HUDEP-2 (cell line): ENCODE data around the gene SHD.

ENCODE experiments used
- DNase-seq, 76 experiments: peaks; one replicate each; lab custom pipeline; 2025; ENCODE audit not compliant: unreplicated experiment in 76 of 76; lab: John Stamatoyannopoulos, UW

Gene SHD

DNA sequence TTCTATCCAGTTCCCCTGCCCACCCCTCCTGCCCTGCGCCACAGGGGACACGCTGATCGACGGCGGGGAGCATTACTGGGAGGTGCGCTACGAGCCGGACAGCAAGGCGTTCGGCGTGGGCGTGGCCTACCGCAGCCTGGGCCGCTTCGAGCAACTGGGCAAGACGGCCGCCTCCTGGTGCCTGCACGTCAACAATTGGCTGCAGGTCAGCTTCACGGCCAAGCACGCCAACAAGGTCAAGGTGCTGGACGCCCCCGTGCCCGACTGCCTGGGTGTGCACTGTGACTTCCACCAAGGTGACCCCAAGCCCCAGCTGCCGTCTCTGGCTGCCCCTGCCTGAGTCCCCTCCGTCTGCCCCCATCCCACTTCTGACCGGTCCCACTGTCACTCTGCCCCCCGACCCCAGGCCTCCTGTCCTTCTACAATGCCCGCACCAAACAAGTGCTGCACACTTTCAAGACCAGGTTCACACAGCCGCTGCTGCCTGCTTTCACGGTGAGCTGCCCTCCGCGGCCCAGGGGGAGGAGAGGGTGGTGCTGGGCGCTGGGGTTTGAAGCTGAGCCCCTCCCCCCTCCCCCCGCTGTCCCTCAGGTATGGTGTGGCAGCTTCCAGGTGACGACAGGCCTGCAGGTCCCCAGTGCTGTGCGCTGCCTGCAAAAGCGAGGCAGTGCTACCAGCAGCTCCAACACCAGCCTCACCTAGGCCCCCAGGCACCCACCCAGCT lies 44.0 kb downstream of the SHD start:
- DNase-seq: no peak

DNA sequence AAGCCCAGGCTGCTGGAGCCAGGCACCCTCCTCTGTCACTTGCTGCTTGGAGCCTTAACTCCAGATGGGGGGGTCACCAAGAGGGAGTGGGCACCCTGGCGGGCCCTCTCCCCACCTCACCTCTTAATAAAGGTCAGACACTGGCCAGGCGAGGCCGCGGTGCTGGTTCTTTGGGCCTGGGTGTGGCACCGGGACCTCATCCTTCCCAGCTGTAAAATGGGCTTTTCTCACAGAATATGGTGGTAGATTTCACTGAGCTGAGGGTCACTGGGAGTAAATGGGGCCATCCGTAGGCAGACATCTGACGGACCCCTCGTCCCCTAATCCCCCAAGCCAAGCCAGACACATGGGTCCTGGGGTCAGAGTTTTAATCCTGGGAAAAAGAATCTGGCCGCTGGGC lies 44.6 kb downstream of the SHD start:
- DNase-seq: no peak

DNA sequence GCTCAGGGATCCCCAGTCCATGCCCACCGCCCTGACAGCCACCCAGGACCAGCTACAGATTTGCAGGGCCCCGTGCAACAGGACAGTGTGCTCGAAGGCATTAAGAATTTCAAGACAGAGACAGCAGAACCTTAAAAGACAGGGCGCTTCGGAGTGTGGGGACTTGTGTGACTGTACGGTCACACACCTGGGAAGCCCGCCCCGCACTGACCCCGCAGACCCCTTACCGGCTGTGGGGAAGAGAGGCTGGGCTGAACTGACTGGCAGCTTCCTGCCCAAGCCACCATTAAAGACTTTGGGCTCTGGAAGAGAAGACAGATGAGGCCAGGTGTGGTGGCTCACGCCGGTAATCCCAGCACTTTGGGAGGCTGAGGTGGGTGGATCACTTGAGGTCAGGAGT lies 45.2 kb downstream of the SHD start:
- DNase-seq: no peak

DNA sequence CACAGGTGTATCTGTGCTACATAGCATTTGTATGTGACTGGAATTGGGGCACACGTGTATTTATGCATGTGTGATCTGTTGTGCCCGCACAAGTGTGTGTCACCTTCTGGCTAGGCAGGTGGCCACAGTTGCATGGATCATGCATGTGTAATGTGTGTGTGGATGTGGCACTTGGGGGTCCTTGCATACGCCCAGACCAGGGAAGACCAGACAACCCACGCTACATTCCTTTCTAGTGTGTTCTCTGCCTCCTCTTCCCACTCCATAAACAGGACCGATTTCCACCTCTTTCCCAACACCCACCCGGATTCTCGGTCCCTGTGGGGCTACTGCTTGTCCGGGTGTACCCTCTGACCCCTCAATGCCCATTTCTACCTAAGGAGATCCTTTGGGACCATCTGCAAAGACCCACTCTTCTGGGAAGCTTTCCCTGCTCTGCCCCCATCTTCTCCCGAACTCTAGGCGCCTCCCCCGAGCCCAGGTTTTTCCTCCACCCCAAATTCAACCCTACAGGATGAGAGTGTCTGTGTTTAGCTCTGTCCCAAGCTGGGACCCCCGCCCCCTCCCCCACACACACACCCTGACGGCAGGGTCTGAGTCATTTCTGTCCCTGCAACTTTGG lies 47.3 kb downstream of the SHD start:
- DNase-seq: no peak

DNA sequence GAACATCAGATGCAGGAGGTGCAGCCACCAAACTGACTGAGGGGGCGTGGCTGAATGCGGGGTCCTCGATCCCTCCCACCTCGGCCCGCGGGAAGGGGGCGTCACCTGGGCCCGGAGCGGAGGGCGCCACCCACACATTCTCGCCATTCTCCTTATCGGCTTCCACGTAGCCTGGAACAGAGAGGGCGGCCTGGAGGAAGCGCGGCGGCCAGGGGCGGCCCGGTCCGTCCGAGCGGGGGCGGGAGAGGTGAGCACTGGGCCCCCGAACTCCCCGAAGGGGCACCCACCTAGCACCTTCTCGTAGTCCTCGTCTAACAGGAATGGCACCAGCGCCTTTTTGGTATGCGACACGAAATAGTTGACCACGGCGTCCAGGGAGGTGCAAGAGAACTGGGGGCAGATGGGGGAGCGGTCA lies 47.8 kb downstream of the SHD start:
- peak in 46 of 76 experiments; percentile 13 to 67 (median 44) for DNase-seq

DNA sequence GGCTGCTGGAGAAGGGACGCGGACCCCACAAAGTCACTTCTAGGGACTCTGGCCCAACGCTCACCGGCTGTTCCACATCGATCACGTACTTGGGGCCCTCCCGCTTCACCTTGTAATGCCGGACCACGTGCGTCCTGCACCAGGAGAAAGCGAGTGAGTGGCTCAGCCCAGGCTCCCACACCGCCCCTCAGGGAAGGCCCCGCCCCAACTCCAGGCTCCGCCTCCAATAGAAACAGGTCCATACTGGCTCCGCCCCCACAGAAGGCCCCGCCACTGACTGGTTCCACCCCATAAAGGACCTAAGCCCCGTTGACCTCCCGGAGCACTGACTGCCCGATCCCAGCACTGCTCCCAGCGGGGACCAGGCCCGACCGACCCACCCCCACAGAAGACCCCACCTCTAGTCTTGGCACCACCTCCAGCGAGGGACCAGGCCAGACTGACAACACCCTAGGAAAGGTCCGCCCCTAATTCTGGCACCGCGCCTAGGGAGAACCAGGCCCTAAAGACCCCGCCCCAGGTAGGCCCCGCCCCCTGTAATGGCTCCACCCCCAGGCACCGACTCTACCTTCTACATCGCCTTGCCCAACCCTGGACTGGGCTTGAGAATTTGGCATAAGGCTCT lies 48.3 kb downstream of the SHD start:
- DNase-seq: peak in 75 of 76 experiments; percentile 78 to 100 (median 96)

DNA sequence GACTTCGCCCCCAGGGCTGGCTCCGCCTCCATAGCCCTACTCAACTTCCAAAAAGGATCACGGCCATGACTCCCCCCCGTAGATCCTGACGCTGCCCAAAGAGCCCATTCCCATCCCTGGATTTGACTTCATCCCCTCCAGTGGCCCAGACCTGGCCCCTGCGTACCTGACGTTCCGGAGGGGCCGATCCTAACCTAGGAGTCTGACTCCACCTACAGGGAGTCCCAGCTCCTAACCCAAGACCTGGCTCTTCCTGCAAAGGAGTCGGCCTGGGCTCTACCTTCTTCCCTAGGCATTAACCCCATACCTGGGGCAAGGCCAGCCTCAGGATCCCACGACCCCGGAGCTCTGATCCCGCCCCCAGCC lies 48.8 kb downstream of the SHD start:
- DNase-seq: peak in 3 of 76 experiments; percentile 97 to 100 (median 99)

DNA sequence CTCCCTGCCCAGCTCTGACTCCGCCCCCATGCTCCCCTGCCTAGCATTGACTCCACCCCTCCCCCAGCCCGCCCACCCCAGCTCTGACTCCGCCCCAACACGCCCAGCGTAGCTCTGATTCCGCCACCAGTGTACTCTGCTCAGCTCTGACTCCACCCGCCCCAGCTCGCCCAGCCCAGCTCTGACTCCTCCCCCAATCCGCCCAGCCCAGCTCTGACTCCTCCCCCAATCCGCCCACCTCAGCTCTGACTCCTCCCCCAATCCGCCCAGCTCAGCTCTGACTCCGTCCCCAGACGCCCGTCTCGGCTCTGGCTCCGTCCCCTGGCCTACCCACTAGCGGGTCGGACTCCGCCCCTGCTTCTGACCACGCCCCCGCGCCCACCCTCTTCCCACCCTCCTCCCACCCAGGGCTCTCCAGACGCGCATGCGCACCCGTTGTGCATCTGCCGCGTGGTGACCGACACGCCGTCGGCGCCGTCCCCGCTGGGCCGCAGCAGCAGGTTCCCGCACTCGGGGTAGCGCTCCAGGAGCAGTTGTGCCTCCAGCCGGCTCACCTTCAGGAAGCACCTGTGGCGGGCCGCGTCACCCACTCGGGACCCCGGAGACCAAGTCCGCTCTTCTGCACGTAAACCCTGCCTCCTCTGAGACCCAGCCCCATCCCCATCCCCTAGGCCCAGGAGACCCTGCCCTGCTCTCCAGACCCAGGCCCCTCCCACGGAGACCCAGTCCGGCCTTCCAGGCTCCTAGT lies 49.4 kb downstream of the SHD start:
- DNase-seq: peak; percentile 59 to 100 (median 98)

DNA sequence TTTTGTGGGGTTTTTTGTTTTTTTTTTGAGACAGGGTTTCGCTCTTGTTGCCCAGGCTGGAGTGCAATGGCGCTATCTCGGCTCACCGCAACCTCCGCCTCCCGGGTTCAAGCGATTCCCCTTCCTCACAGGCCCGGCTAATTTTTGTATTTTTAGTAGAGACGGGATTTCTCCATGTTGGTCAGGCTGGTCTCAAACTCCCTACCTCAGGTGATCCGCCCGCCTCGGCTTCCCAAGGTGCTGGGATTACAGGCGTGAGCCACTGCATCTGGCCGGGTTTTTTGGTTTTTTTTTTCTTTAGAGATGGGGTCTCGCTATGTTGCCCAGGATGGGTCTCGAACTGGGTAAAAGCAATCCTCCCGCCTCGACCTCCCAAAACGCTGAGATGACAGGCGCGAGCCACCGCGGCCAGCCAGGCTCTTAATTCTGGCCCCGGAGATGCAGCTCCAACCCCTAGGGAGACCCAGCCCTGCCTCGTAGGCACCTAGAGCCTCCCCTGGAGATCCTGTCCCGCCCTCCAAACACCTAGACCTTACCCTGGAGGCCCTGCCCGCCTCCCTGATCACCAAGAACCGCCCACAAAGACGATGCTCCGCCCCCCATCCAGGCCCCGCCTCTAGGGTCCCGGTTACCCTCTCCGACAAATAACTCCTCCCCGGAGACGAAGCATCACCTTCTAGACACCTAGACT lies 50.1 kb downstream of the SHD start:
- peak in 50 of 76 experiments; percentile 14 to 67 (median 50) for DNase-seq

DNA sequence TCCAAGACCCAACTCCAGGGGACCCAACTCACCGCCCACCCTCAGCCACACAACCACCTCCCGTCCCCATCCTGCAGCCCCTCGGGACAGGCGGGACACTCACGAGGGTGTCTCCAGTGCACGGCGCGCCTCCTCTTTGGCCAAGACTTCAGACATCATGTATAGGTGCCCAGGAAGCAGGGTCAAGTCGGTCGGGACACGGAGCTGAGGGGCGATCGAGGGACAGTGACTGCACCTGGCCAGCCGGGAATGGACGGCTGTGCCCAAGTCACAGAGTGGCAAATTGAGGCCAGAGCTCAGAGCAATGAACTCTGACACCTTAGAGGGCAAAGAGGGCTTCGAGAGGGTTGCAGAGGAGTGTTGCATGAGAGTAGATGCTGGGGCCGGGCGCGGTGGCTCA lies 50.8 kb downstream of the SHD start:
- DNase-seq: no peak

DNA sequence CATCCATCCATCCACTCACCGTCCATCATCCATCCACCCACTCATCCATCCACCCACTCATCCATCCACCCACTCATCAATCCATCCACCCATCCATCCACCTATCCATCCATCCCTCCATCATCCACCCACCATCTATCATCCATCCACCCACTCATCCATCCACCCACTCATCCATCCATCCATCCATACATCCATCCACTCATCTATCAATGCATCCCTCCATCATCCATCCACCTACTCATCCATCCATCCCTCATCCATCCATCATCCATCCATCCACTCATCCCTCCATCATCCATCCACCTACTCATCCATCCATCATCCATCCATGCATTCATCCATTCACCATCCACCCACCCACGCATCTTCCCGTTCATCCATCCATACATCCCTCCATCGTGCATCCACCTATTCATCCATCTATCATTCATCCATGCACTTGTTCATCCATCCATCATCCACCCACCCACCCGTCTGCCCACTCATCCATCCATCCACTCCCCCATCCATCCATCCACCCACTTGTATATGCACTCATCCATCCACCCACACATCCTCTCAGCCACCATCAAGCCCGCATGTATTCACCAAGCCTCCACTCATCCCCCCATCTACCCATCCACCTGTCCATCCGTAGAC lies 56.0 kb downstream of the SHD start:
- no peak for DNase-seq

DNA sequence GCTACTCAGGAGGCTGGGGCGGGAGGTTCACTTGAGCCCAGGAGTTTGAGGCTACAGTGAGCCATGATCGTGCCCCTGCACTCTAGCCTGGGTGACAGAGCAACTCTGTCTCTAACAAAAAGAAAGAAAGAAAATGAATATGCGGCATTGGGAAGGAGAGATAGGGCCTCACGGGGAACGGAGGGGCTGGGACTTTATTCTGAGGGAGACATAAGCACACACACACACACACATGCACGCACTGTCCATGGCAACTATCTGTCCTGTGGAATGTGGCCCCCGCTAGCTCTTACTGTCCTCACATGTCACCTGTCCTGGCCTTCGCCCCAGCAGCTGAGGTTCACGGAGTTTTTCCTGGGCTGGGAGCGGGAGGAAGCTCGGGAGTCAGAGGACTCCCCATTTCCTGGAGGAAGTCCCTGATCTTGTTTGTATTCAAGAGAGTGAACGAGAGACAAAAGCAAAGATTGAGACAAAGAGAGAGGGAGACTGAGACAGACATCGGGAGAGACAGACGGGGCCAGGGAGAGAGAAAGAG lies 58.9 kb downstream of the SHD start:
- peak in 12 of 76 experiments; percentile 13 to 33 (median 24) for DNase-seq

DNA sequence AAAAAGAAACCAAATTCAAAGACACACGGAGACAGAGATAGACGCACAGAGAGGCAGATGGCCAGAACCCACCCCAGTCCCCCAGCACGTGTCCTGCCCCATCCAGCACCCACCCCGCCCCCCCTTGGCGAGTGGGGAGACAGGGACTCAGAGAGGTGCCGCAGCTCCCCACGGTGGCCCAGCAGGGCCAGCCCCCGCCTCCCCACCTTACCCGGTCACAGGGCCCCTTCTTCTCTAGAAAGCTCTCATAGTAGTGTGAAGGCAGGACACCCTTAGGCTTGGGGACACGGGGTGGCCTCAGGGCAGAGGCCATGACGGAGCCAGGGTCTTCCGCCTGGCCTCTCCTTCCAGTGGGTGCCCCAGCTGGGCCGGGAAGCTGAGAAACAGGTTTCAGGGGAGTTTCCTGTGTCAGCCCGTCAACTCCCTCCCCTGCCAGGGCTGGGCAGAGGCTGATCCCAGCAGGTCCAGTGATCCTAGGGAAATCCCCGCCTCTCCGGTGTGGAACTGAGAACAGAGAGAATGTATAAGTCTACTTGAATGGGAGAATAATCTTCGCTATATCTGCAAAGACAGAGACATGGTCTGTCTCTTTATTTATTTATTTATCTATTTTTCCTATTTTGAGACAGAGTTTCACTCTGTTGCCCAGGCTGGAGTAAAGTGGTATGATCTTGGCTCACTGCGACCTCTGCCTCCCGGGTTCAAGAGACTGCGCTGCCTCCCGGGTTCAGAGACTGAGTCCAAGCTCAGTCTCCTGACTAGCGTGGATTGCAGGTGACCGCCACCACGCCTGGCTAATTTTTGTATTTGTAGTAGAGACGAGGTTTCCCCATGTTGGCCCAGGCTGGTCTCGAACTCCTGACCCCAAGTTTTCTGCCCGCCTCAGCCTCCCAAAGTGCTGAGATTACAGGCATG lies 59.6 kb downstream of the SHD start, which contains the start of gene STAP2:
Gene STAP2 (minus strand): TSS at position 387 of the 915 bp plus-strand sequence. CDS start 74 bp downstream, at position 313.
- no peak for DNase-seq
